Myometrial cell (primary cell): ENCODE measurements around the gene PLSCR5. TPM values are rescaled to one million over a fixed set of nuclear protein-coding genes. Genes with fewer than 3 reads are reported as not detected.

ENCODE experiments used
- total RNA-seq: library from RNA; depleted of rRNA; stranded (reverse); fragments of >200 nt; gene quantifications from 2 replicates; pipeline ENCODE4 v1.2.3, GENCODE V29; 2015

PLSCR5 gene
- total RNA-seq = not detected in 2 replicates

DNA sequence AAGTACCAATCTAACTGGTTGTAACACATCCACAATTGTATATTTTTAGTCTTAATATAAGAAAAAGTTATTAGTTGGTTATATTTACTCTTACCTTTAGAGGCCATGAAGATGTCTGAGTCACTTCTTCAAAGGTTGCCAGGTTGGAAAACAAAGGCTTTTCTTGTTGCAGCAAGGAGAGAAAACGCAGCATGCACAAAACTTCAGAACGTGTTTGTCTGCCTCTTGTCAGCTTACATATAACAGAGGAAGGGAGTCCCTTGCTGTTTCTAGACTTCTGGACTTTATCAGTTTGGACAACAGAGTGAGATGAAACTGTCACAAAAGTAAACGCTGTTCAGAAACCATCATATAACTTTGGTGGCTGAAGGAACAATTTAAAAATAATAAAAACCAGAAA lies at the start of gene PLSCR5:
PLSCR5 (minus strand) TSS at position 241 of the 400 bp plus-strand sequence; CDS start at position 107, 134 bp downstream.

DNA sequence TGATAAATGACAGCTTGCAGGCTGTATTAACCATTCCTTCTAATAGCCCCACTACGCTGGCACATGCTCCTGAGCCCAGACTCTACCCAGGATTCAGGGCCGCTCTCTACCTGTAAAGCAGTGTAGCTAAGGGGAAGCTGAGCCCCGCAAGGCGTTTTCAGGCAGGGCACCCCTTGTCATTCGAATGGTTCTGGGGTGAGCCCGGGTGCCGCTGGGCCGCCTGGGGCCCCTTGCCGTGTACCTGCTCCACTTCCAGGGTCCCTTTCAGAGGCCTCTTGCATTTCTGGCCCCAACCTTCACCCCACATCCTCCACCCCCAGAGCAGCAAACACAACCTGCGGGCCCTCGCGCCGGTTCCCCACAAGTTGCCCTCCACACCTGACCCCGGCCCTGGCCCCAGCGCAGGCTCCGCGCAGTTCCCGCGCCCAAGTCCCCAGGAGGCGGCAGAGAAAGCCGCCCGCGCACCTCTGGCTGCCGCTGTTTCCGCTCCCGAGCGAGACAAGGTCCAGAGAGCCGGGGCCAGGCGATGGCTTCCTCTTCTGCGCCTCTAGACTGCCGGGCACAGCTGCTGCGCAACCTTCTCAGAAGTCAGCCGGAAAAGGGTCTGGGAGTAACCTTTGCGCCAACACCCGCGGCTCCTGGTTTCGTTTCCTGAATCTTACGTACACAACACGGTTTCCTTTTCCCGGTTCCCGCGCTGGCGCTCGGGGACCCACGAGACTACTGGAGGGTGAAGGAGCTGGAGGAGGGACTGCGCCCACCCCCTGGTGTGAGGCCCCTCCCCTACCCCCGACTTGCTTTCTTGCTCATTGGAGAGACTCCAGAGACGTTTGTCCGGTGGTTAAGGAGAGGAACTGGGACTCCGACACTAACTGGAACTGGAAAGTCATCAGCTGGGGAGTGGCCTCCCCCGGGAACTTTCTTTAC lies 60.9 kb downstream of the PLSCR5 start, which contains the start of gene PLSCR1:
PLSCR1 (minus strand) TSS at position 606 of the 927 bp plus-strand sequence. CDS start 8,055 bp downstream, outside the sequence.

Other genes starting within 250 kb of the PLSCR5 start
- 0.18 TPM in 1 of 2 replicates, not detected in the other for gene PLSCR2, start 135.8 kb downstream of the PLSCR5 start, total RNA-seq
- 34.2 and 38.1 TPM in 2 replicates for gene PLSCR1, start 60.7 kb downstream of the PLSCR5 start, total RNA-seq